H1 (cell line): ENCODE results near the gene ATG16L1. TPM values are rescaled to one million over a fixed set of nuclear protein-coding genes. Genes with fewer than 3 reads are reported as not detected.
"Not testable (repeated sequence)": the region's sequence is repeated elsewhere in the genome, so short reads cannot be mapped to it uniquely, and the experiment has no call there.

Experiments used
- CTCF ChIA-PET: fragments of 300-600 bp; sonication (Branson Sonifier 250); formaldehyde crosslinking; loops from one replicate; lab custom pipeline; 2021; ENCODE audit not compliant: partially characterized antibody; lab: Charles Lee
- POLR2A ChIA-PET: fragments of 300-600 bp; sonication (Branson Sonifier 250); formaldehyde crosslinking; loops from one replicate; lab custom pipeline; 2021; ENCODE audit warnings: inconsistent platforms; ENCODE audit not compliant: partially characterized antibody; lab: Charles Lee
- DNase-seq, 2 experiments: peaks; one replicate each; pipeline versions ENCODE4 v3.0.0 to v3.0.0-alpha.2; 2010 to 2022; ENCODE audit warnings: low spot score in 2 of 2, low read depth in 1 of 2, mixed read lengths in 1 of 2
- FAIRE-seq: peaks from 2 replicates; lab custom pipeline; 2011; peaks lifted over from hg19 to GRCh38; lab: Jason Lieb, UNC
- H2AFZ ChIP-seq: 2 replicates; pipeline ENCODE4 v1.8.1; 2012; ENCODE audit warnings: low read length, inconsistent platforms
- H2AK5ac ChIP-seq: 2 replicates; pipeline ENCODE4 v1.6.1; 2013; ENCODE audit warnings: low read depth, low read length
- H2BK120ac ChIP-seq: replicated peaks from 2 replicates; pipeline ENCODE3; 2013; ENCODE audit warnings: low read depth, low read length, inconsistent platforms
- H2BK12ac ChIP-seq: 2 replicates; pipeline ENCODE4 v1.6.1; 2013; ENCODE audit warnings: low read depth, low read length
- H2BK15ac ChIP-seq: 2 replicates; pipeline ENCODE4 v1.6.1; 2013; ENCODE audit warnings: low read length
- H2BK20ac ChIP-seq: 2 replicates; pipeline ENCODE4 v1.6.1; 2013; ENCODE audit warnings: low read length
- H2BK5ac ChIP-seq: 2 replicates; pipeline ENCODE4 v1.6.1; 2013; ENCODE audit warnings: low read depth, low read length
- H3K14ac ChIP-seq: 2 replicates; pipeline ENCODE4 v1.6.1; 2013; ENCODE audit warnings: inconsistent platforms; ENCODE audit not compliant: insufficient read length
- H3K18ac ChIP-seq: 2 replicates; pipeline ENCODE4 v1.6.1; 2013; ENCODE audit warnings: low read length; ENCODE audit errors: extremely low read depth
- H3K23ac ChIP-seq: 2 replicates; pipeline ENCODE4 v1.6.1; 2013; ENCODE audit warnings: inconsistent platforms; ENCODE audit not compliant: insufficient read length
- H3K23me2 ChIP-seq: 2 replicates; pipeline ENCODE4 v1.6.1; 2013; ENCODE audit warnings: low read depth, low read length
- H3K27ac ChIP-seq: 2 replicates; pipeline ENCODE4 v1.6.1; 2011; ENCODE audit warnings: low read depth, low read length, inconsistent platforms
- H3K27me3 ChIP-seq, 4 experiments: replicated peaks in 1 of 4; 1 replicate in 1 of 4; 2 replicates in 3 of 4; pipeline versions ENCODE4 v1.6.1 to v1.8.1; 2011 to 2013; ENCODE audit warnings: low read length in 3 of 4, mild to moderate bottlenecking in 3 of 4, inconsistent platforms in 2 of 4, mixed read lengths in 2 of 4, moderate library complexity in 1 of 4; ENCODE audit not compliant: control insufficient read depth in 3 of 4, insufficient read depth in 3 of 4; ENCODE audit errors: extremely low read depth in 1 of 4
- H3K36me3 ChIP-seq, 4 experiments: 2 replicates each; pipeline versions ENCODE4 v1.6.1 to v1.8.1; 2011 to 2013; ENCODE audit warnings: mild to moderate bottlenecking in 4 of 4, low read length in 3 of 4, moderate library complexity in 2 of 4, control low read depth in 1 of 4, inconsistent platforms in 1 of 4; ENCODE audit not compliant: insufficient read depth in 4 of 4, control insufficient read depth in 2 of 4
- H3K4ac ChIP-seq: replicated peaks from 2 replicates; pipeline ENCODE3; 2013; ENCODE audit warnings: low read length, low read depth, mixed read lengths, inconsistent platforms; ENCODE audit not compliant: insufficient read length
- H3K4me1 ChIP-seq, 4 experiments: replicated peaks in 1 of 4; 1 replicate in 1 of 4; 2 replicates in 3 of 4; pipeline versions ENCODE4 v1.6.1 to v1.8.1; 2011 to 2013; ENCODE audit warnings: low read length in 3 of 4, inconsistent platforms in 2 of 4, mixed read lengths in 1 of 4; ENCODE audit not compliant: insufficient read depth in 4 of 4, control insufficient read depth in 3 of 4
- H3K4me2 ChIP-seq, 2 experiments: 2 replicates each; pipeline versions ENCODE4 v1.6.1 to v1.8.1; 2011 to 2013; ENCODE audit warnings: low read depth in 2 of 2, low read length in 2 of 2, control low read depth in 1 of 2, inconsistent platforms in 1 of 2, mild to moderate bottlenecking in 1 of 2; ENCODE audit not compliant: insufficient read depth in 1 of 2
- H3K4me3 ChIP-seq, 4 experiments: fragments of 200-600, 300-600 bp in 1 of 4; sonication (generic), shearing (Covaris generic), sonication (Bioruptor Twin) in 1 of 4; 2 replicates each; pipeline versions ENCODE4 v1.5.1 to v1.8.1; 2011 to 2016; ENCODE audit warnings: low read length in 4 of 4, low read depth in 3 of 4, control low read depth in 2 of 4, inconsistent platforms in 2 of 4, mild to moderate bottlenecking in 2 of 4, mixed read lengths in 1 of 4, moderate library complexity in 1 of 4; ENCODE audit not compliant: insufficient read depth in 2 of 4; ENCODE audit errors: extremely low read depth in 1 of 4
- H3K56ac ChIP-seq: replicated peaks from 2 replicates; pipeline ENCODE3; 2013; ENCODE audit warnings: low read depth, mild to moderate bottlenecking, mixed read lengths, low read length, inconsistent platforms; ENCODE audit not compliant: insufficient read length
- H3K79me1 ChIP-seq: 2 replicates; pipeline ENCODE4 v1.6.1; 2013; ENCODE audit warnings: low read depth, low read length, control low read depth
- H3K79me2 ChIP-seq, 2 experiments: 2 replicates each; pipeline versions ENCODE4 v1.6.1 to v1.8.1; 2012 to 2013; ENCODE audit warnings: low read length in 2 of 2, mild to moderate bottlenecking in 2 of 2, inconsistent platforms in 1 of 2; ENCODE audit not compliant: insufficient read depth in 2 of 2, control insufficient read depth in 1 of 2
- H3K9ac ChIP-seq, 4 experiments: replicated peaks in 1 of 4; 1 replicate in 1 of 4; 2 replicates in 3 of 4; pipeline versions ENCODE4 v1.6.1 to v1.8.1; 2011 to 2013; ENCODE audit warnings: low read depth in 3 of 4, low read length in 3 of 4, control low read depth in 2 of 4, mild to moderate bottlenecking in 2 of 4, moderate library complexity in 2 of 4, inconsistent platforms in 1 of 4; ENCODE audit errors: extremely low read depth in 1 of 4
- H3K9me3 ChIP-seq, 2 experiments: 2 replicates each; pipeline versions ENCODE4 v1.6.1 to v1.8.1; 2012 to 2013; ENCODE audit warnings: mild to moderate bottlenecking in 2 of 2, moderate library complexity in 2 of 2, control low read depth in 1 of 2, inconsistent platforms in 1 of 2, low read depth in 1 of 2, low read length in 1 of 2, mixed read lengths in 1 of 2; ENCODE audit not compliant: insufficient read depth in 2 of 2
- H4K20me1 ChIP-seq, 2 experiments: replicated peaks in 1 of 2; 2 replicates each; pipeline versions ENCODE3 to v1.8.1; 2011 to 2013; ENCODE audit warnings: inconsistent platforms in 2 of 2, low read length in 2 of 2, mild to moderate bottlenecking in 1 of 2; ENCODE audit not compliant: insufficient read depth in 2 of 2, control insufficient read depth in 1 of 2
- H4K5ac ChIP-seq: 2 replicates; pipeline ENCODE4 v1.6.1; 2013; ENCODE audit warnings: low read length, low read depth, mixed read lengths, inconsistent platforms; ENCODE audit not compliant: insufficient read length
- H4K8ac ChIP-seq: 2 replicates; pipeline ENCODE4 v1.8.0; 2013; ENCODE audit warnings: mild to moderate bottlenecking, moderate library complexity, low read length, inconsistent platforms; ENCODE audit not compliant: insufficient read depth; ENCODE audit errors: extremely low read depth
- H4K91ac ChIP-seq: replicated peaks from 2 replicates; pipeline ENCODE3; 2013; ENCODE audit warnings: low read length, mixed read lengths, inconsistent platforms; ENCODE audit not compliant: insufficient read length
- WGBS, 2 experiments: shearing (Covaris generic) in 1 of 2; methylation state at CpG; one replicate each; pipeline versions ENCODE4 v1.1.6 to v1.1.7; 2013 to 2015; ENCODE audit warnings: low lambda C conversion rate in 2 of 2, mixed read lengths in 2 of 2, inconsistent platforms in 1 of 2, low coverage in 1 of 2, missing lambda C conversion rate in 1 of 2; ENCODE audit not compliant: insufficient replicate concordance in 2 of 2, insufficient coverage in 1 of 2, insufficient read length in 1 of 2; ENCODE audit errors: extremely low coverage in 1 of 2, missing lambda C conversion rate in 1 of 2; 5-methylcytosine and 5-hydroxymethylcytosine counted together
- polyA plus RNA-seq, 7 experiments: library from polyadenylated mRNA; depleted of rRNA in 3 of 7; stranded (reverse) in 5 of 7; unstranded in 2 of 7; fragments of >200 nt in 5 of 7; fragments of 200-250 nt in 2 of 7; gene quantifications; 1 replicate in 5 of 7; 2 replicates in 1 of 7; 4 replicates in 1 of 7; pipeline versions ENCODE4 v1.2.1 to v1.2.3, GENCODE V29; 2011 to 2013; ENCODE audit warnings: missing spikeins in 2 of 7, mixed read lengths in 2 of 7
- total RNA-seq: library from RNA; stranded (reverse); fragmentation: NEBNext Ultra II Directional; extraction: Animal tissue kit (Norgen Biotek cat#: 25700); gene quantifications from 2 replicates; pipeline ENCODE4 v1.2.1, GENCODE V29; 2021

ATG16L1 gene
- total and polyA plus RNA-seq, 2 of the 8 experiments (the other 6 are each of a cell fraction or from before 2014, with no cell fraction given): 18.3 to 31.0 TPM

DNA sequence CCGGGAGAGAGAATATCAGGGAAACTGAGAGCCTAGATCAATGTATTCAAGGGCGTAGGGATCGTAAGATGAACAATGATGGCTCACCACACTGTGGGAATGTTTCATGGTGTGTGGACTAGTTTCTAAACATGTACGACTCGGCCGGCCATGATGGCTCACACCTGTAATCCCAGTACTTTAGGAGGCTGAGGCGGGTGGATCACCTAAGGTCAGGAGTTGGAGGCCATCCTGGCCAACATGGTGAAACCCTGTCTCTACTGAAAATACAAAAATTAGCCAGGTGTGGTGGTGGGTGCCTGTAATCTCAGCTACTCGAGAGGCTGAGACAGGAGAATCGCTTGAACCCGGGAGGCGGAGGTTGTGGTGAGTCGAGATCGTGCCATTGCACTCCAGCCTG lies 84.6 kb downstream of the ATG16L1 start:
- not testable (repeated sequence) for H3K9me3 ChIP-seq, H3K4me1 ChIP-seq, FAIRE-seq, H4K20me1 ChIP-seq, H2BK5ac ChIP-seq, H4K5ac ChIP-seq, H2BK20ac ChIP-seq, H4K8ac ChIP-seq, H3K27ac ChIP-seq, H3K9ac ChIP-seq, H3K23me2 ChIP-seq, H3K14ac ChIP-seq, H2BK15ac ChIP-seq, H3K4me3 ChIP-seq, H3K4me2 ChIP-seq, H3K36me3 ChIP-seq, H2BK12ac ChIP-seq, H3K79me2 ChIP-seq, H3K56ac ChIP-seq, H3K23ac ChIP-seq, H2AFZ ChIP-seq, H2AK5ac ChIP-seq, H3K79me1 ChIP-seq, H4K91ac ChIP-seq, DNase-seq, H3K18ac ChIP-seq, H2BK120ac ChIP-seq, H3K4ac ChIP-seq
- WGBS, 2 experiments: 95% methylated on average over 13 of the region's 13 CpGs; no CpG with 5 or more reads in 1 of the 2 experiments
- POLR2A ChIA-PET: interaction anchor here (0.6 kb wide), 1 partner anchor 148 kb away, joined by 3 read pairs; no protein-coding TSS in a partner anchor
- peaks cover 0 to 34% (median 17%) of the 10 kb centered on the region in 4 experiments; a peak in 5 of 7 replicates for H3K27me3 ChIP-seq
- CTCF ChIA-PET: interaction anchor here (0.6 to 2.1 kb wide), 2 partner anchors 10 to 36 kb away, joined by 4 to 8 read pairs; no protein-coding TSS in a partner anchor
